Vagina (tissue), 2 donors: ENCODE results near the gene DTHD1.

Source experiments
- POLR2A ChIP-seq, 2 donors: fragments of 450-650 bp; IDR thresholded peaks; one replicate each; pipeline ENCODE4 v1.6.1; 2017; ENCODE audit warnings: antibody characterized with exemption in 2 of 2, mild to moderate bottlenecking in 2 of 2, moderate library complexity in 2 of 2
- POLR2AphosphoS5 ChIP-seq, 2 donors: sonication (generic); formaldehyde crosslinking; IDR thresholded peaks; one replicate each; pipeline ENCODE4 v1.9.0; 2017; ENCODE audit warnings: antibody characterized with exemption in 2 of 2, mild to moderate bottlenecking in 2 of 2, low read depth in 1 of 2; ENCODE audit not compliant: insufficient read depth in 1 of 2
- TF ChIP-seq, protein P1 (sequence below), 3 experiments: fragments of 450-650 bp in 2 of 3; fragments of 200-600 bp in 1 of 3; sonication (generic) in 1 of 3; IDR thresholded peaks; one replicate each; pipeline ENCODE4 v1.5.1; 2017 to 2019; ENCODE audit warnings: antibody characterized with exemption in 3 of 3, mild to moderate bottlenecking in 2 of 3, moderate library complexity in 2 of 3

GRCh38 chr4:36267486-36268268 is 13.7 kb upstream of the DTHD1 start:
- TF ChIP-seq, protein P1, sequence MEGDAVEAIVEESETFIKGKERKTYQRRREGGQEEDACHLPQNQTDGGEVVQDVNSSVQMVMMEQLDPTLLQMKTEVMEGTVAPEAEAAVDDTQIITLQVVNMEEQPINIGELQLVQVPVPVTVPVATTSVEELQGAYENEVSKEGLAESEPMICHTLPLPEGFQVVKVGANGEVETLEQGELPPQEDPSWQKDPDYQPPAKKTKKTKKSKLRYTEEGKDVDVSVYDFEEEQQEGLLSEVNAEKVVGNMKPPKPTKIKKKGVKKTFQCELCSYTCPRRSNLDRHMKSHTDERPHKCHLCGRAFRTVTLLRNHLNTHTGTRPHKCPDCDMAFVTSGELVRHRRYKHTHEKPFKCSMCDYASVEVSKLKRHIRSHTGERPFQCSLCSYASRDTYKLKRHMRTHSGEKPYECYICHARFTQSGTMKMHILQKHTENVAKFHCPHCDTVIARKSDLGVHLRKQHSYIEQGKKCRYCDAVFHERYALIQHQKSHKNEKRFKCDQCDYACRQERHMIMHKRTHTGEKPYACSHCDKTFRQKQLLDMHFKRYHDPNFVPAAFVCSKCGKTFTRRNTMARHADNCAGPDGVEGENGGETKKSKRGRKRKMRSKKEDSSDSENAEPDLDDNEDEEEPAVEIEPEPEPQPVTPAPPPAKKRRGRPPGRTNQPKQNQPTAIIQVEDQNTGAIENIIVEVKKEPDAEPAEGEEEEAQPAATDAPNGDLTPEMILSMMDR (IDR thresholded peaks at IDR 0.05), result no peak
- TF ChIP-seq POLR2A (IDR thresholded peaks at IDR 0.05) (no peak), POLR2AphosphoS5 (IDR thresholded peaks at IDR 0.05; ENCODE audit: insufficient read depth in 1 of 2, low read depth in 1 of 2) (no peak)
